ENCODE data around the gene MAVS.

MAVS gene

GRCh38 chr20:3801846-3802245 is 44.8 kb upstream of the MAVS start:
- no peaks in the 10 kb centered on the region for H3K27me3 ChIP-seq (ENCODE audit: low read depth, low read length)
- no peak overlapping the region for H2AFZ ChIP-seq (ENCODE audit: low read depth, low read length)
- no peak for TF ChIP-seq CTCF (IDR thresholded peaks at IDR 0.05; ENCODE audit: low read depth, low read length)
- no peak for TF ChIP-seq EZH2phosphoT487 (IDR thresholded peaks at IDR 0.05; ENCODE audit: low read depth)
- no peak overlapping the region for H3K4me3 ChIP-seq (ENCODE audit: low read length)
- H3K4me1 ChIP-seq (ENCODE audit: low read length): peaks cover 26% of the 10 kb centered on the region
- no peaks in the 10 kb centered on the region for H3K9me3 ChIP-seq (ENCODE audit: insufficient read depth, low read length)
- H3K4me2 ChIP-seq (ENCODE audit: low read length): no peak overlapping the region
- H4K20me1 ChIP-seq (ENCODE audit: insufficient read depth, low read length): no peaks in the 10 kb centered on the region
- H3K27ac ChIP-seq (ENCODE audit: low read length): no peak overlapping the region
- no peak overlapping the region for H3K9ac ChIP-seq (ENCODE audit: low read length)
- H3K36me3 ChIP-seq (replicated peaks; ENCODE audit: low read depth, low read length): peaks cover 54% of the 10 kb centered on the region
- H3K79me2 ChIP-seq (ENCODE audit: low read length): peaks cover 3% of the 10 kb centered on the region

- Histone ChIP-seq H2AFZ (ENCODE audit: low read depth, low read length) (no peak overlapping the region), H3K27me3 (ENCODE audit: low read depth, low read length) (no peaks in the 10 kb centered on the region), H3K4me1 (ENCODE audit: low read length) (peaks cover 18% of the 10 kb centered on the region), H3K36me3 (replicated peaks; ENCODE audit: low read depth, low read length) (peaks cover 53% of the 10 kb centered on the region), H3K4me3 (ENCODE audit: low read length) (no peak overlapping the region), H3K79me2 (ENCODE audit: low read length) (no peaks in the 10 kb centered on the region), H3K9ac (ENCODE audit: low read length) (no peak overlapping the region), H4K20me1 (ENCODE audit: insufficient read depth, low read length) (no peaks in the 10 kb centered on the region), H3K27ac (ENCODE audit: low read length) (no peak overlapping the region), H3K4me2 (ENCODE audit: low read length) (no peak overlapping the region), H3K9me3 (ENCODE audit: insufficient read depth, low read length) (no peaks in the 10 kb centered on the region)
- TF ChIP-seq CTCF (IDR thresholded peaks at IDR 0.05; ENCODE audit: low read depth, low read length) (no peak), EZH2phosphoT487 (IDR thresholded peaks at IDR 0.05; ENCODE audit: low read depth) (no peak)
Observed at GRCh38 chr20:3802524-3803239, 44.0 kb upstream of the MAVS start.

- no peaks in the 10 kb centered on the region for H3K9me3 ChIP-seq (ENCODE audit: insufficient read depth, low read length)
- H3K27ac ChIP-seq (ENCODE audit: low read length): no peak overlapping the region
- peaks cover 49% of the 10 kb centered on the region for H3K36me3 ChIP-seq (replicated peaks; ENCODE audit: low read depth, low read length)
- no peak for TF ChIP-seq CTCF (IDR thresholded peaks at IDR 0.05; ENCODE audit: low read depth, low read length)
- no peak for TF ChIP-seq EZH2phosphoT487 (IDR thresholded peaks at IDR 0.05; ENCODE audit: low read depth)
- no peaks in the 10 kb centered on the region for H3K79me2 ChIP-seq (ENCODE audit: low read length)
- peaks cover 16% of the 10 kb centered on the region; the same call in 1 of the 2 replicates for H3K4me1 ChIP-seq (ENCODE audit: low read length)
- H3K9ac ChIP-seq (ENCODE audit: low read length): no peak overlapping the region
- no peaks in the 10 kb centered on the region for H4K20me1 ChIP-seq (ENCODE audit: insufficient read depth, low read length)
- H3K4me2 ChIP-seq (ENCODE audit: low read length): no peak overlapping the region
- no peak overlapping the region for H3K4me3 ChIP-seq (ENCODE audit: low read length)
- no peak overlapping the region for H2AFZ ChIP-seq (ENCODE audit: low read depth, low read length)
- no peaks in the 10 kb centered on the region for H3K27me3 ChIP-seq (ENCODE audit: low read depth, low read length)
Observed at GRCh38 chr20:3803289-3803688, 43.3 kb upstream of the MAVS start.

- peaks cover 45% of the 10 kb centered on the region for H3K36me3 ChIP-seq (replicated peaks; ENCODE audit: low read depth, low read length)
- TF ChIP-seq EZH2phosphoT487 (IDR thresholded peaks at IDR 0.05; ENCODE audit: low read depth): no peak
- no peak for TF ChIP-seq CTCF (IDR thresholded peaks at IDR 0.05; ENCODE audit: low read depth, low read length)
- no peak overlapping the region for H3K27ac ChIP-seq (ENCODE audit: low read length)
- H3K79me2 ChIP-seq (ENCODE audit: low read length): no peaks in the 10 kb centered on the region
- peaks cover 16% of the 10 kb centered on the region; the same call in 1 of the 2 replicates for H3K4me1 ChIP-seq (ENCODE audit: low read length)
- no peaks in the 10 kb centered on the region for H4K20me1 ChIP-seq (ENCODE audit: insufficient read depth, low read length)
- no peak overlapping the region for H3K4me3 ChIP-seq (ENCODE audit: low read length)
- H3K9ac ChIP-seq (ENCODE audit: low read length): no peak overlapping the region
- no peak overlapping the region for H2AFZ ChIP-seq (ENCODE audit: low read depth, low read length)
- no peaks in the 10 kb centered on the region for H3K27me3 ChIP-seq (ENCODE audit: low read depth, low read length)
- no peak overlapping the region for H3K4me2 ChIP-seq (ENCODE audit: low read length)
- H3K9me3 ChIP-seq (ENCODE audit: insufficient read depth, low read length): no peaks in the 10 kb centered on the region
Observed at GRCh38 chr20:3803854-3804253, 42.8 kb upstream of the MAVS start.

All from OCI-LY3 (cell line).